ENCODE data around the gene TSPAN4. TPM values are rescaled to one million over a fixed set of nuclear protein-coding genes. Genes with fewer than 3 reads are reported as not detected.

TSPAN4 gene
- total RNA-seq, 1 donor = 15.5 TPM

DNA sequence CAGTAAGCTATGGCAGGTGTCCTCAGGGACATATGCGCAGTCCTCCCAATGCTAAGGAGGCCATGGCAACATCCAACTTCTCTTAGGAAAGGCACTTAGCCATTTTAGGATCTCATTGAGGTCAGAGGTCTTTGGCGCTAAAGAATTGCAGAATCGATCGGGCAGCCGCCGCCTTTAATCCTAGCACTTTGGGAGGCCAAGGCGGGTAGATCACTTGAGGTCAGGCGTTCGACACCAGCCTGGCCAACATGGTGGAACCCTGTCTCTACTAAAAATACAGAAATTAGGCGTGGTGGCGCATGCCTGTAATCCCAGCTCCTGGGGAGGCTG is 69.2 kb downstream of the TSPAN4 start:
- H3K4me1 ChIP-seq (ENCODE audit: insufficient read depth, low read length) = peaks cover 17% of the 10 kb centered on the region
- H3K4me3 ChIP-seq (ENCODE audit: low read length) = no peak overlapping the region
- H3K9me3 ChIP-seq (ENCODE audit: low read depth, low read length) = no peaks in the 10 kb centered on the region
- no peaks in the 10 kb centered on the region for H3K27me3 ChIP-seq (ENCODE audit: insufficient read depth, low read length)

DNA sequence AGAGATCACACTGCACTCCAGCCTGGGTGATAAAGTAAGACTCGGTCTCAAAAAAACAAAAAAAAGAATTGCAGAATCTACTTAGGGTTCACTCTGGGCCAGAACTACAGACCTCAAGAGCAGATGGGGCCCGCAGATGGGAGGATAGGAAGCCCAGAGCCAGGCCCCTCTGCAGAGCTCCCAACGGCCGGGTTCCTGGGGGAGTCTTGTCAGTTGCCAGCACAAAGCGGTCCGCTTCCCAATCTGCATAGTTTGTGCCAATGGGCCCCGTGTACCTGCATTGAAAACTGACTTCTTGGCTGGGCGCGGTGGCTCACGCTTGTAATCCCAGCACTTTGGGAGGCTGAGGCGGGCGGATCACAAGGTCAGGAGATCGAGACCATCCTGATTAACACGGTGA is 69.6 kb downstream of the TSPAN4 start:
- no peaks in the 10 kb centered on the region for H3K9me3 ChIP-seq (ENCODE audit: low read depth, low read length)
- peaks cover 17% of the 10 kb centered on the region for H3K4me1 ChIP-seq (ENCODE audit: insufficient read depth, low read length)
- no peaks in the 10 kb centered on the region for H3K27me3 ChIP-seq (ENCODE audit: insufficient read depth, low read length)
- no peak overlapping the region for H3K4me3 ChIP-seq (ENCODE audit: low read length)

DNA sequence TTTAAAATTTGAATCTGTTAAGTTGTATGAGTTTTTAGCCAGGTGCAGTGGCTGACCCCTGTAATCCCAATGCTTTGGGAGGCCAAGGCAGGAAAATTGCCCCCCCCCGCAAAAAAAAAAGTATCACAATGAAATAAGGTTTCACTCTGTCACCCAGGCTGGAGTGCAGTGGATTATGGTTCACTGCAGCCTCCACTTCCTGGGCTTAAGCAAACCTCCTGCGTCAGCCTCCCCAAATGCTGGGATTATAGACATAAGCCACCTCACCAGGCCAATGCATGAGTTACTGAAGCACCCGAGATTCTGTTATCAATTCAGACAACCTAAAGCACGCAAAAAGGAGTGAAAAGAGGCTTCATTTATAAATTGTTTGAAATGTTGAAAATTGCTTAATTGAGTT is 70.4 kb downstream of the TSPAN4 start:
- no peaks in the 10 kb centered on the region for H3K27me3 ChIP-seq (ENCODE audit: insufficient read depth, low read length)
- H3K9me3 ChIP-seq (ENCODE audit: low read depth, low read length) = no peaks in the 10 kb centered on the region
- H3K4me1 ChIP-seq (ENCODE audit: insufficient read depth, low read length) = peaks cover 17% of the 10 kb centered on the region
- no peak overlapping the region for H3K4me3 ChIP-seq (ENCODE audit: low read length)

DNA sequence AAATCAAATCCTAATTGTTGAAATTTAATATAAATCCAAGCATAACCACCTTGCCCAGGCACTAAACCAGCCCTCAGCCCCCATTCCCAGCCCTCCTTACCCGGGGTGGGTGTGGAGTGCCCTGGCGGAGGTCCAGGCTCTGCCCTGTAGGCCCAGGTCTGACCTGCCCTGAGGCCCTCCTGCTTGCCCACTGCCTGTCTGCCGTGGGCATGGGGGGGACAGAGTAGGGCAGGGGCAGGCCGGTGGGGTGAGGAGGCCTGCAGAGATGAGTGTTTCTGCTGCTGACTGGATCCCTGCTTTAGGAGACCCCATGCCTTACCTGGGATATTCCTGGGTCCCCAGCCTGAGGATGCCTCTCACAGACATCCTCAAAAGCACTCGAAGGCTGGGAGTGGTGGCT is 71.6 kb downstream of the TSPAN4 start:
- Histone ChIP-seq H3K9me3 (ENCODE audit: low read depth, low read length) (no peaks in the 10 kb centered on the region), H3K4me3 (ENCODE audit: low read length) (no peak overlapping the region), H3K4me1 (ENCODE audit: insufficient read depth, low read length) (peaks cover 17% of the 10 kb centered on the region), H3K27me3 (ENCODE audit: insufficient read depth, low read length) (no peaks in the 10 kb centered on the region)

DNA sequence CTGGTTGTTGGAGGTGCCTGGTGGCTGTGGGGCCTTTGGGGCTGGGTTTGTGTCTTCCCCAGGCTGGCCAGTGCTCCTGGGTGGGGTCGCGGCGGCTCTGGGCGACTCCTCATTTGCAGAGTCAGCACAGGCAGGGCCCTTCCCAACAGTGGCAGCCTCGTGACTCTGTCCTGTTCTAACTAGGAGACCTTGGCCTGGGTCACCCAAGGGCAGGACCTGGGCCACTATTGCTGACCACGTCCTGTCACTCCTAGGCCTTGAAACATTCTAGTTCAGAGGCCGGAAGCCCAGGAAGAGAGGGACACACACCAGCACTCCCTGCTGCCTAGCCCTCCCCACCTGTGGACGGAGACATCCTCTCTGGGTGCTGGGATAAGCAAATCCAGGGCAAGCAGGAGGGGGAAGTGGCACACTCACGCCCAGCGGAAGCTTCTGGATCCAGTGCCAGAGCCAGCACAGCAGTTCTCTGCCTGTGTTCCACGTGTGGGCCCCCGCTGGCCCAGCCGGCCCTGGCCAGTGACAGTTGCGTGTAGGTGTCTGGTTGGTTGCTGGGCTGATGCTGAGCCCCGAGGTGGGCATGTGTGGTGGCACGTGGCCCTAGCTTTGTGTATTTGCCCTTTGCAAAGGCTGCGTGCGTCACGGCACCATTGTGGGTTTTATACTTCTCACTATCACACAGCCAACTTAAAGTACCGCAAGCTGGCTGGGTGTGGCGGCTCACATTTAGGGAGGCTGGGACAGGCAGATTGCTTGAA is 72.3 kb downstream of the TSPAN4 start:
- Histone ChIP-seq H3K4me3 (ENCODE audit: low read length) (no peak overlapping the region), H3K27me3 (ENCODE audit: insufficient read depth, low read length) (no peaks in the 10 kb centered on the region), H3K9me3 (ENCODE audit: low read depth, low read length) (no peaks in the 10 kb centered on the region), H3K4me1 (ENCODE audit: insufficient read depth, low read length) (peaks cover 9% of the 10 kb centered on the region)

Other genes starting within 250 kb of the TSPAN4 start
- gene IRF7, start 226.9 kb upstream of the TSPAN4 start, total RNA-seq = 50.9 TPM
- 0.10 TPM for gene CDHR5, start 217.9 kb upstream of the TSPAN4 start, total RNA-seq
- not detected for gene SCT, start 215.7 kb upstream of the TSPAN4 start, total RNA-seq
- gene DRD4, start 205.6 kb upstream of the TSPAN4 start, total RNA-seq = 0.10 TPM
- gene DEAF1, start 147.6 kb upstream of the TSPAN4 start, total RNA-seq = 30.7 TPM
- gene TMEM80, start 147.0 kb upstream of the TSPAN4 start, total RNA-seq = 8.3 TPM
- gene EPS8L2, start 136.6 kb upstream of the TSPAN4 start, total RNA-seq = 2.1 TPM
- gene TALDO1, start 95.4 kb upstream of the TSPAN4 start, total RNA-seq = 141 TPM
- 7.2 TPM for gene GATD1, start 65.4 kb upstream of the TSPAN4 start, total RNA-seq
- gene CEND1, start 52.8 kb upstream of the TSPAN4 start, total RNA-seq = not detected
- 3.5 TPM for gene SLC25A22, start 44.6 kb upstream of the TSPAN4 start, total RNA-seq
- 6.2 TPM for gene PIDD1, start 37.6 kb upstream of the TSPAN4 start, total RNA-seq
- 653 TPM for gene RPLP2, start 32.9 kb upstream of the TSPAN4 start, total RNA-seq
- 81.0 TPM for gene PNPLA2, start 23.9 kb upstream of the TSPAN4 start, total RNA-seq
- gene CRACR2B, start 14.9 kb upstream of the TSPAN4 start, total RNA-seq = 0.84 TPM
- gene CD151, start 9.9 kb upstream of the TSPAN4 start, total RNA-seq = 28.5 TPM
- 11.2 TPM for gene POLR2L, start 323 bp upstream of the TSPAN4 start, total RNA-seq
- 8.2 TPM for gene CHID1, start 68.0 kb downstream of the TSPAN4 start, total RNA-seq
- gene AP2A2, start 83.0 kb downstream of the TSPAN4 start, total RNA-seq = 40.0 TPM
- under 0.01 TPM for gene MUC6, start 193.9 kb downstream of the TSPAN4 start, total RNA-seq
- gene MUC2, start 232.0 kb downstream of the TSPAN4 start, total RNA-seq = not detected